AG10803 (cell line): Measurements from ENCODE around the gene TP63.
A peak's percentile ranks its signal among the peaks of the same experiment; 100 is the strongest.

Experiments used
- DNase-seq: peaks from one replicate; pipeline ENCODE4 v3.0.0; 2010; ENCODE audit warnings: low read depth
- H3K4me3 ChIP-seq: 2 replicates; pipeline ENCODE4 v1.5.1; 2011; ENCODE audit warnings: mild to moderate bottlenecking, low read length, control low read depth
- TF ChIP-seq, protein P1 (sequence below): conservative IDR thresholded peaks from 2 replicates; pipeline ENCODE4 v1.5.1; 2011; ENCODE audit warnings: mild to moderate bottlenecking, low read length, control low read depth, inconsistent platforms

The TP63 gene

DNA sequence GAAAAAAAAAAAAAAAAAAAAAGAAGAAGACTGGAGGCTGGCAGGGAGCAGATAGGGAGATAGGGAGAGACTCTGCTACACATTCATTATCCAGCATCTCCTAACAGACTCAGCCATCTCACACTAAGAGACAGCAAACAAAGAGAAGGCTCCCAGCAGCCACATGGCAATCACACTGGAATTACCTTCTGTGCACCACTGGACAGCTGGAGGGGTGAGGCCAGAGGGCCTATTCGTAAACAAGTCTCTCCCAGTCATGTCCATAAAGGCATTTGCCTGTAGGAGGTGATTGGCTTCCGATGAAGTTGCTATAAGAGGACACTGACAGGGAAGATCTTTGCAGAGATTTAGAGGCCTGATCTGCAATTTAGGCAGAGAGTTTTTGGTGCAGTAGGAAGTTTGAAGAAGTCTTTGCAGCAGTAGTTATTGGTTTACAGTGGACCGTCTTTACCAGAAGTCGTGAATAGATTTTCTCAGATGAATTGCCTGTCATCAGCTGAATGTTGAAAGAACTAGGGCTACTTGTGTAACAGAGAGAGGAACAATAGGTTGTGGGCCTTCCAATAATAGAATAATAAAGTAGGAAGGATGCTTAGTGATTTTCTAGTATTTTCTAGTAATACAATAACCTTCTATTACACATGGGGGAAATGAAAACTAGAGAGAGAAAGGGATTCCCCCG is 89.7 kb downstream of the TP63 start:
- TF ChIP-seq, protein P1, sequence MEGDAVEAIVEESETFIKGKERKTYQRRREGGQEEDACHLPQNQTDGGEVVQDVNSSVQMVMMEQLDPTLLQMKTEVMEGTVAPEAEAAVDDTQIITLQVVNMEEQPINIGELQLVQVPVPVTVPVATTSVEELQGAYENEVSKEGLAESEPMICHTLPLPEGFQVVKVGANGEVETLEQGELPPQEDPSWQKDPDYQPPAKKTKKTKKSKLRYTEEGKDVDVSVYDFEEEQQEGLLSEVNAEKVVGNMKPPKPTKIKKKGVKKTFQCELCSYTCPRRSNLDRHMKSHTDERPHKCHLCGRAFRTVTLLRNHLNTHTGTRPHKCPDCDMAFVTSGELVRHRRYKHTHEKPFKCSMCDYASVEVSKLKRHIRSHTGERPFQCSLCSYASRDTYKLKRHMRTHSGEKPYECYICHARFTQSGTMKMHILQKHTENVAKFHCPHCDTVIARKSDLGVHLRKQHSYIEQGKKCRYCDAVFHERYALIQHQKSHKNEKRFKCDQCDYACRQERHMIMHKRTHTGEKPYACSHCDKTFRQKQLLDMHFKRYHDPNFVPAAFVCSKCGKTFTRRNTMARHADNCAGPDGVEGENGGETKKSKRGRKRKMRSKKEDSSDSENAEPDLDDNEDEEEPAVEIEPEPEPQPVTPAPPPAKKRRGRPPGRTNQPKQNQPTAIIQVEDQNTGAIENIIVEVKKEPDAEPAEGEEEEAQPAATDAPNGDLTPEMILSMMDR, result no peak
- no peak for DNase-seq

DNA sequence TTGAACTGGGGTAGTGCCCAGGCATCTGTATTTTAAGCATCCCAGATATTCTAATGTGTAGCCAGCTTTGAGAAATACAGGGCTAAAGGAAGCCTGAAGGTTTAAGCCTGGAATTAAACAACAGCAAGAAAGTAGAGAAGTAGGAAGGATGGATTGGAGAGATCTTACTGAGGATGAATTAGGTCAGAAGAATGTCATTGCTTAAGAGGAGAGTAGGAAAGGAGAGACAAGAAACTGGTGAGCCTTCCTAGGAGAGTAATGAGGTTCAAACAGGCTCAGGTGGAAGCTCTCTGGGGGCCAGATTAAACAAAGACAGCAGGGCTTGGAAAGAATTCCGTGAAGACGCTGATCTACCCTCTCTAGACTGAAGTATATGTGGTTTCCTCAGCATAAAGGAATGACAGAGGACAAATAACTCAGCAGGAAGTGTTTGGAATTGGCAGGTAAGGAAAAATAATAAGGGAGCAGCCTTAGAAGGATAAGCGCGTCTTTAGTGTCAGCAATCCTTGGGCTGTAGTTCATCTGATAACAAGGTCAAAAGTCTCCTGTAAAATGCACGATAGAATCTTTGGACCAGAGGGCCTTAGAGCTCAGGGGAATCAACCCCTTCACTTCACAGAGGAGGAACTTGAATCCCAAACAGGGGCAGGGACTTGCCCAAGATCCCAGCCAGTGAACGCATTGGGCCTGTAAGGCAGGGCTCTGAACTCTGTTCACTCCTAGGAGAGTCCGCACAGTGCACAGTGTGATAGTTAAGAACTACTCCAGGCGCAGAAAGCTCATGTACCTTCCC is 90.9 kb downstream of the TP63 start:
- TF ChIP-seq, protein P1, result no peak
- no peak overlapping the region for H3K4me3 ChIP-seq
- peak; percentile 10 for DNase-seq

More for the DNA sequence above, 89.7 kb downstream of the TP63 start:
- H3K4me3 ChIP-seq, result no peak overlapping the region

DNA sequence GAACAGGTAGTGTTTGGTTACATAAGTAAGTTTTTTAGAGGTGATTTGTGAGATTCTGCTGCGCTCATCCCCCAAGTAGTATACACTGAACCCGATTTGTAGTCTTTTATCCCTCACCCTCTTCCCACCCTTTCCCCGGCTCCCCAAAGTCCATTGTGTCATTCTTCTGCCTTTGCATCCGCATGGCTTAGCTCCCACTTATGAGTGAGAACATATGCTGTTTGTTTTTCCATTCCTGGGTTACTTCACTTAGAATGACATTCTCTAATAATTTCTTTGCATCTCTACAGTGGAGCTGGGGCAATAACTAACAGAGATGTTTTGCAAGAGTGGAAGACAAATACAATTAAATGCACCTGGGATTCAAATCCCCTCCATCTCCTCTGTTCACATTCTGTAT is 93.2 kb downstream of the TP63 start:
- DNase-seq, result peak; percentile 75
- no peak overlapping the region for H3K4me3 ChIP-seq
- TF ChIP-seq, protein P1, result no peak

DNA sequence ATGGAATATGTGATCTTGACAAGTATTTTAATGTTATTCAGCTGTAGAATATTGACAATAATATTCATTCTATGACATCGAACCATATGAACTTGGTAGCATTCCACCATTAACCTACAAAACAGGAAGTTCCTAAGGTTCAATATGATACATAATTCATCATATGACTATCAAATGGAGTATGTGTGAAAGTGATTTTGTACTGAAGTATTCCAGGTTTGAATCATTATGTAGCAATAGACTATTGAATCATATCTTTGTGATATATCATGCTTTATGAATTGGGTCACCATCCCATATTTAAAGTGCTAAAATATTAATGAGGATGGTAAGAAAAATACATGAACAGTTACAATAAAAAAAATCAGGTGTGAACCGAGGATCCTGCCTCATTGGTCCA is 95.1 kb downstream of the TP63 start:
- TF ChIP-seq, protein P1, result no peak
- no peak overlapping the region for H3K4me3 ChIP-seq
- DNase-seq, result no peak

DNA sequence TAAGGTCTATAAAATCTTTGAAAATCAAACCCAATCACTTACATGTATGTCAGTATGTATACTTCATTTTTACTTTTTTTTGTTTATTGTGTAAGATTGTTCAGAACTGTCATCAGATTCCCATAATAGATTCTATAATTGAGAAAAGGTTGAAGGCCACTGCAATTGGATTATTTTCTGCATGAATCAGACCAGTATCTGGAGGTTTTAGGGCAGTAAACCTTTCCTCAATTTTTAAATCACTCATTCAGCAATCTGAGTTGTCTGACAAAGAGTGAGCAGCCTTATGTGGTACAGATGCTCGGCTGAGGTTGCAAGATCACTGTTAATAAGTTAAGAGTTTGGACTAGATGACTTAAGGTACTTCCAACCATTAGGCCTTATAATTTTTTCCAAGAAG is 96.0 kb downstream of the TP63 start:
- TF ChIP-seq, protein P1, result no peak
- DNase-seq, result peak; percentile 61

DNA sequence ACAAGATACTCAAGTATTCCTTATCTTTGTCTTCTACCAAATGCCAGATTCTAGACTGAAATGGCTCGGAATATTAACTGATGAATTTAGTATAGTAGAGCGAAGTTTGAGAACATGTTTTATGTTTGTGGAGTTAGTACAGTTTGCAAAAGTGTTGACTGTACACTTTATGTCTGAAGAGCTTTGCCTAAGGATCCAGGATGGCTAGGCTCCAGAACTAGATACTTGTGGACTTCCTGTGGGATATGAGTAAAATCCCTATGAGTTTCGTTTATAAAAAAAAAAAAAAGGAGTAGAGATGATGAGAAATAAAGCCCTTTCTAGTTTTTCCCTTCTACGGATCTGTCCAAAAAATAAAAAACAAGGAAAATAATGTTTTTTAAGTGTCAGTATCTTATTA is 96.7 kb downstream of the TP63 start:
- DNase-seq, result peak; percentile 81
- no peak overlapping the region for H3K4me3 ChIP-seq
- TF ChIP-seq, protein P1, result no peak

More for the DNA sequence above, 96.0 kb downstream of the TP63 start:
- no peak overlapping the region for H3K4me3 ChIP-seq

DNA sequence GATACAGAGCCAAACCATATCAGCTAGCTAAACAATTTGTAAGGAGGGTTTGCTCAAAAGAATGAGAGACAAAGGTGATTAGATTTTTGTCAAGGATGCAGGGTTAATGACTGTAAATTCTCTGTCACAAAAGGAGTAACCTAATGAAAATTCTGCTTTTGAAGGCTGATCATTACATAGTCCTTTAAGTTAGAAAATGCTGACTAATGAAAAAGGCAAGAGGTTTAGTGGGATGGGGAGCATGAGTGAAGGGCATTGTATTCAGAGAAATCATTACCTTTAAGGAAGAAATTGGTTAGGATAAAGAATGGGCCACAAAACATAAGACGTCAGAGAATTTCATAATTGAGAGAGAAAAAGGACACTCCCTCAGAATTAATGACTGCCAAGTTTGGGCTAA is 97.7 kb downstream of the TP63 start:
- TF ChIP-seq, protein P1, result no peak
- no peak for DNase-seq

More for the DNA sequence above, 97.7 kb downstream of the TP63 start:
- no peak overlapping the region for H3K4me3 ChIP-seq
